GM06990 (cell line): ENCODE data around the gene CBLC.

ENCODE experiments used
- DNase-seq: peaks from one replicate; pipeline ENCODE4 v3.0.0-alpha.2; 2011; ENCODE audit not compliant: insufficient read length; ENCODE audit errors: extremely low read depth
- H3K27me3 ChIP-seq: replicated peaks from 2 replicates; pipeline ENCODE4 v1.6.0; 2011; ENCODE audit warnings: low read length; ENCODE audit not compliant: control insufficient read depth, insufficient read depth
- H3K36me3 ChIP-seq: 2 replicates; pipeline ENCODE4 v1.5.1; 2011; ENCODE audit warnings: low read length; ENCODE audit not compliant: control insufficient read depth, insufficient read depth
- H3K4me3 ChIP-seq: replicated peaks from 2 replicates; pipeline ENCODE4 v1.5.1; 2011; ENCODE audit warnings: low read depth, mild to moderate bottlenecking, control low read depth, low read length
- TF ChIP-seq, protein P1 (sequence below): IDR thresholded peaks from 2 replicates; pipeline ENCODE4 v1.5.1; 2011; ENCODE audit warnings: low read length, control low read depth, mild to moderate bottlenecking, inconsistent platforms; ENCODE audit not compliant: insufficient read depth, poor library complexity, severe bottlenecking

The CBLC gene

DNA sequence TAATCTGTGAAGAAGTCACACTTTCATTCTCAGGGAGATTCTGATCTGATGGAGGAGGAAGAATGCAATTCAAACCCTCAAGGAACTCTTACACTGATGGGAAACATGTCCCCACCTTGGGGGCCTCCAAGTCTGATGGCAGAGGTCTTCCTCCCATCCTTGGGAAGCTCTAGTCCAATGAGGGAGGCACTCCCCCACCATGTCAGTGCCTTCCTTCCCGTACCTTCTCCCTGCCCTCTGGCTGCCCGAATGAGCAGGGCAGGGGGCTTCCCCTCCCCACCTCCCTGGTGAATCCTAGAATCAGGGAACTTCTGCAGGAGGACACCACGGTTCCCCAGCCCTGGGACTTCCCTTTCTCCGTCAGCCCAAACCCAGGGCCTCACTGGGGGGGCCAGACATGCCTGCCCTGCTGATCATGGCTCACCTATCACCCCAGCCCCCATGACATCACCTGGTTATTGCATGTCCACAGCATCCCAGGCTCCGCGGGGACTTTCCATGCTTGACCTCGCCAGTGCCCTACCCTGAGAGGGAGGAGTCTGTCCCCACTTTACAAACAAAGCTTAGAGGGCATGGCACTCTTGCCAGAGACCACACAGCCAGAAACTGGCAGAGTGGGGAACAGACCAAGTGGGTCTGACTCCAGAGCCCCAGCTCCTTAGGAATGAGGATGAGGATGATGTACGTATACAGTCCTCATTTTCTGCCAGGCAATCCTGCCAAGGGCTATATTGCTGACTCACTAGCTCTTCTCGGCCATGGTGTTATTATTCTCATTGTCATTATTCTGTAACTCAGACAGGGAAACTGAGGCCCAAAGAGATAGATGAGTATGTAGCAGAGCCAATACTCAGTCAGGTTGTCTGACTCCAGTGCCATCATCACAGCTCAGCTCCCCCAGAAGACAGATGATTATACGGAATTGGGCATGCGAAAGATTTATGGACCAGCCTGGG, 38.8 kb upstream of the CBLC start:
- H3K4me3 ChIP-seq = no peak overlapping the region
- TF ChIP-seq, protein P1, sequence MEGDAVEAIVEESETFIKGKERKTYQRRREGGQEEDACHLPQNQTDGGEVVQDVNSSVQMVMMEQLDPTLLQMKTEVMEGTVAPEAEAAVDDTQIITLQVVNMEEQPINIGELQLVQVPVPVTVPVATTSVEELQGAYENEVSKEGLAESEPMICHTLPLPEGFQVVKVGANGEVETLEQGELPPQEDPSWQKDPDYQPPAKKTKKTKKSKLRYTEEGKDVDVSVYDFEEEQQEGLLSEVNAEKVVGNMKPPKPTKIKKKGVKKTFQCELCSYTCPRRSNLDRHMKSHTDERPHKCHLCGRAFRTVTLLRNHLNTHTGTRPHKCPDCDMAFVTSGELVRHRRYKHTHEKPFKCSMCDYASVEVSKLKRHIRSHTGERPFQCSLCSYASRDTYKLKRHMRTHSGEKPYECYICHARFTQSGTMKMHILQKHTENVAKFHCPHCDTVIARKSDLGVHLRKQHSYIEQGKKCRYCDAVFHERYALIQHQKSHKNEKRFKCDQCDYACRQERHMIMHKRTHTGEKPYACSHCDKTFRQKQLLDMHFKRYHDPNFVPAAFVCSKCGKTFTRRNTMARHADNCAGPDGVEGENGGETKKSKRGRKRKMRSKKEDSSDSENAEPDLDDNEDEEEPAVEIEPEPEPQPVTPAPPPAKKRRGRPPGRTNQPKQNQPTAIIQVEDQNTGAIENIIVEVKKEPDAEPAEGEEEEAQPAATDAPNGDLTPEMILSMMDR = no peak
- H3K27me3 ChIP-seq = no peaks in the 10 kb centered on the region
- DNase-seq = no peak
- H3K36me3 ChIP-seq = no peaks in the 10 kb centered on the region

GRCh38 chr19:44740351-44740824, 37.3 kb upstream of the CBLC start:
- TF ChIP-seq, protein P1 = no peak

GRCh38 chr19:44741258-44741731, 36.4 kb upstream of the CBLC start:
- no peaks in the 10 kb centered on the region for H3K36me3 ChIP-seq
- H3K27me3 ChIP-seq = no peaks in the 10 kb centered on the region
- no peak overlapping the region for H3K4me3 ChIP-seq
- DNase-seq = no peak
- TF ChIP-seq, protein P1 = no peak

More at GRCh38 chr19:44740351-44740824, 37.3 kb upstream of the CBLC start:
- DNase-seq = no peak
- no peaks in the 10 kb centered on the region for H3K36me3 ChIP-seq
- H3K27me3 ChIP-seq = no peaks in the 10 kb centered on the region
- H3K4me3 ChIP-seq = no peak overlapping the region

DNA sequence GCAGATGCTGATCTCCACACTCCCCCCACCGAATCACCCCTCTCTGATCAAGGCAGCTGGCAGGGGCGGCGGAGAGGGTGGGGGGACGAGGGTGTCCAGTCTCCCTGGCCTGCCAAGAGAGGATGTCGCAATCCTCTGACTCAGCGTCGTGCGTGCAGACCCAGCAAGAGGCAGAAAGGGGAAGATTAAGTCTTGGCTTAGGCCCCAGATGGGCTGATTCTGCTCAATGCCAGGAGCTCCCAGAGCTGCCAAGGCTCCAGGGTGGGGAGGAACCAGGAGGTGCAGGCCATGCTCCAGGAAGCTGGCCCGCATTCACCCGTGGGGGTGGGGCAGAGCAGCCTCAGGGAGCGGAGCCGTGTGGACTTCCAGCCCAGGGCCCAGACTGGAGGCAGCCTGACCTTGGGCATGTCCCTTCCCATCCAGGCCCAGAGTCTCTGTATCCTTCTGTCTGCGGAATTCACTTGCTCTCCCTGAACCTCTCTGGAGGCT, 35.8 kb upstream of the CBLC start:
- H3K27me3 ChIP-seq = no peaks in the 10 kb centered on the region
- TF ChIP-seq, protein P1 = no peak
- no peak for DNase-seq
- no peaks in the 10 kb centered on the region for H3K36me3 ChIP-seq
- H3K4me3 ChIP-seq = no peak overlapping the region

- DNase-seq = no peak
- H3K36me3 ChIP-seq = no peaks in the 10 kb centered on the region
- H3K4me3 ChIP-seq = no peak overlapping the region
- H3K27me3 ChIP-seq = no peaks in the 10 kb centered on the region
- TF ChIP-seq, protein P1 = no peak
These were observed 35.2 kb upstream of the CBLC start for GRCh38 chr19:44742330-44743061.
